ENCODE measurements around the gene RAB27B. TPM values are rescaled to one million over a fixed set of nuclear protein-coding genes. Genes with fewer than 3 reads are reported as not detected.

Gene RAB27B
- total RNA-seq, 1 donor from 2014 or later: 13.4 TPM

GRCh38 chr18:54824761-54825160, 3.5 kb upstream of the RAB27B start:
- Mint-ChIP-seq H3K9me3 (ENCODE audit: low read depth) (no peaks in the 10 kb centered on the region), H3K4me1 (ENCODE audit: low read depth) (peaks cover 15% of the 10 kb centered on the region), H3K27me3 (peaks cover 8% of the 10 kb centered on the region), H3K36me3 (ENCODE audit: insufficient read depth) (no peaks in the 10 kb centered on the region), H3K27ac (no peak overlapping the region), H3K4me3 (ENCODE audit: low read depth) (no peak overlapping the region)
- no peak for DNase-seq (ENCODE audit: low spot score, unreplicated experiment)
- TF ChIP-seq, protein P1, sequence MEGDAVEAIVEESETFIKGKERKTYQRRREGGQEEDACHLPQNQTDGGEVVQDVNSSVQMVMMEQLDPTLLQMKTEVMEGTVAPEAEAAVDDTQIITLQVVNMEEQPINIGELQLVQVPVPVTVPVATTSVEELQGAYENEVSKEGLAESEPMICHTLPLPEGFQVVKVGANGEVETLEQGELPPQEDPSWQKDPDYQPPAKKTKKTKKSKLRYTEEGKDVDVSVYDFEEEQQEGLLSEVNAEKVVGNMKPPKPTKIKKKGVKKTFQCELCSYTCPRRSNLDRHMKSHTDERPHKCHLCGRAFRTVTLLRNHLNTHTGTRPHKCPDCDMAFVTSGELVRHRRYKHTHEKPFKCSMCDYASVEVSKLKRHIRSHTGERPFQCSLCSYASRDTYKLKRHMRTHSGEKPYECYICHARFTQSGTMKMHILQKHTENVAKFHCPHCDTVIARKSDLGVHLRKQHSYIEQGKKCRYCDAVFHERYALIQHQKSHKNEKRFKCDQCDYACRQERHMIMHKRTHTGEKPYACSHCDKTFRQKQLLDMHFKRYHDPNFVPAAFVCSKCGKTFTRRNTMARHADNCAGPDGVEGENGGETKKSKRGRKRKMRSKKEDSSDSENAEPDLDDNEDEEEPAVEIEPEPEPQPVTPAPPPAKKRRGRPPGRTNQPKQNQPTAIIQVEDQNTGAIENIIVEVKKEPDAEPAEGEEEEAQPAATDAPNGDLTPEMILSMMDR (IDR thresholded peaks at IDR 0.05; ENCODE audit: unreplicated experiment): no peak

DNA sequence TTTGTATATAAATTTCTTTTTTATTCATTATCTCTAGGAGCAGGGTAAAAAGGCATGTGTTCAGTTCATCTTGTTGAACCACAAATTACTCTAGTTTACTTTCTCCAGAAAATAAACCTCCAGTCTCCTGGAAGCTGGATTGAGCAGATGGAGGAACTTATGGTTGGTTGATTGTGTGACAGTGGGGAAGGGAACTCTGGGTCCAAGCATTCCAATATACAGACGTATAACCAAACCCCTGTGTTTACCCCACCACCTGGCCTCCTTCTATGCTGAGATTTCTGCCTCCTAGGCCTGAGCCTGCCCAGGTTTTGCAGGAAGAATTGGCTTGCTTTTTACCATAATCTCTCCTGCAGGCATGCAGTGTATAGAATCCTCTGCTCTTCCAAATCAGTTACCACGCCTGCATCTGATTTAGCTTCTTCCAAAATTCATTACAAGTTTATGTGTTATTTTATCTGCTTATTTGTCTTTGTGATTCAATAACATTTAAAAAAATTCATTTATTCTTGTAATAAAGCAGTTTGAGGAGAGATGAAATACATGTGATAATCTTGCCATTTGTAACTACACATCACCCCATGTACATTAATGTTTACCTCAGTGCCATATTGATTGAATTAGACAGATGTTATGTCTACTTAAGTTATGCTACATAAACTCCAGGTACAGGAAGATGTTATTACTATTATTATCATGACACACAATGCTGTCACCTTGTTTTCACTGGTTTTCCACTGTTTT, 2.5 kb upstream of the RAB27B start:
- Mint-ChIP-seq H3K9me3 (ENCODE audit: low read depth) (no peaks in the 10 kb centered on the region), H3K27ac (no peak overlapping the region), H3K4me1 (ENCODE audit: low read depth) (peaks cover 23% of the 10 kb centered on the region), H3K36me3 (ENCODE audit: insufficient read depth) (no peaks in the 10 kb centered on the region), H3K27me3 (peaks cover 8% of the 10 kb centered on the region), H3K4me3 (ENCODE audit: low read depth) (no peak overlapping the region)
- DNase-seq (ENCODE audit: low spot score, unreplicated experiment): no peak
- TF ChIP-seq, protein P1 (IDR thresholded peaks at IDR 0.05; ENCODE audit: unreplicated experiment): no peak

GRCh38 chr18:54828986-54829385, 709 bp downstream of the RAB27B start:
- Mint-ChIP-seq H3K4me1 (ENCODE audit: low read depth) (peaks cover 31% of the 10 kb centered on the region), H3K36me3 (ENCODE audit: insufficient read depth) (peaks cover 14% of the 10 kb centered on the region), H3K9me3 (ENCODE audit: low read depth) (peaks cover 17% of the 10 kb centered on the region), H3K4me3 (ENCODE audit: low read depth) (peak overlapping the region; percentile 77), H3K27ac (peak overlapping the region; percentile 87), H3K27me3 (peaks cover 12% of the 10 kb centered on the region)
- DNase-seq (ENCODE audit: low spot score, unreplicated experiment): no peak
- TF ChIP-seq, protein P1 (IDR thresholded peaks at IDR 0.05; ENCODE audit: unreplicated experiment): no peak

DNA sequence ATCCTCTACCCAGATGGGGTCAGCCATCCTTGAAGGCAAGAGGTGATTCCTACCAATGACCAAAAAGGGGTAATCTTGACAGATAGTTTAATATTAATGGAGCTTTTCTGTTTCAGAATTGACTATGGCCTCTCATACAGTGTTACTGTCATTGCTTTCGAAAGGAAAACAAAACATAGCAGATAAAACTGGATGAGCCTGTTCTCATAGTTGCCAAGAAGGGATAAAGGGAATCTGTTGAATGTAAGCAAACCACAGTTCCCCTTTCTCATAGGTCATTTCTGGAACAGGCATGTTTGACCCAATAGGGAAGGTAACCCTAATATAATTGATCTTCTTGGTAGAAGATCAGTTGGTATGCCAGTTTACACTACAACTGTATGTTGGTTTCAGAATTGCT, 1.6 kb downstream of the RAB27B start:
- H3K36me3 Mint-ChIP-seq (ENCODE audit: insufficient read depth): peaks cover 16% of the 10 kb centered on the region
- peak overlapping the region; percentile 77 for H3K4me3 Mint-ChIP-seq (ENCODE audit: low read depth)
- peaks cover 17% of the 10 kb centered on the region for H3K9me3 Mint-ChIP-seq (ENCODE audit: low read depth)
- H3K27ac Mint-ChIP-seq: no peak overlapping the region
- peaks cover 6% of the 10 kb centered on the region for H3K27me3 Mint-ChIP-seq
- H3K4me1 Mint-ChIP-seq (ENCODE audit: low read depth): peaks cover 31% of the 10 kb centered on the region
- TF ChIP-seq, protein P1 (IDR thresholded peaks at IDR 0.05; ENCODE audit: unreplicated experiment): no peak
- no peak for DNase-seq (ENCODE audit: low spot score, unreplicated experiment)

- no peak overlapping the region for H3K27ac Mint-ChIP-seq
- H3K4me3 Mint-ChIP-seq (ENCODE audit: low read depth): peak overlapping the region; percentile 77
- peaks cover 6% of the 10 kb centered on the region for H3K27me3 Mint-ChIP-seq
- no peak for DNase-seq (ENCODE audit: low spot score, unreplicated experiment)
- H3K9me3 Mint-ChIP-seq (ENCODE audit: low read depth): peaks cover 17% of the 10 kb centered on the region
- TF ChIP-seq, protein P1 (IDR thresholded peaks at IDR 0.05; ENCODE audit: unreplicated experiment): no peak
- H3K36me3 Mint-ChIP-seq (ENCODE audit: insufficient read depth): peaks cover 16% of the 10 kb centered on the region
- H3K4me1 Mint-ChIP-seq (ENCODE audit: low read depth): peaks cover 31% of the 10 kb centered on the region
These were observed 2.0 kb downstream of the RAB27B start for GRCh38 chr18:54830260-54830659.

Data from progenitor cell of endocrine pancreas (in vitro differentiated cells).